PC-3 (cell line): ENCODE measurements around the gene THBS2.

Source experiments
- CTCF ChIP-seq: fragments of 300-600 bp; sonication (generic); conservative IDR thresholded peaks from 2 replicates; pipeline ENCODE4 v1.5.1; 2017; ENCODE audit warnings: antibody characterized with exemption, low read depth, mild to moderate bottlenecking, low read length
- EZH2 ChIP-seq: fragments of 300-600 bp; sonication (generic); IDR thresholded peaks from one replicate; pipeline ENCODE4 v1.6.1; 2017; ENCODE audit warnings: antibody characterized with exemption, mild to moderate bottlenecking, low read length; ENCODE audit not compliant: unreplicated experiment

- TF ChIP-seq CTCF = no peak
- no peak for TF ChIP-seq EZH2
Observed at GRCh38 chr6:169190144-169190584, 63.5 kb downstream of the THBS2 start.
